Gastrocnemius medialis (tissue), 4 donors: ENCODE results near the gene MOB3B. TPM values are rescaled to one million over a fixed set of nuclear protein-coding genes. Genes with fewer than 3 reads are reported as not detected.

Experiments used
- ATAC-seq, 2 donors: fragments of 150-250 bp; one replicate each; pipeline ENCODE4 v1.9.1; 2016
- DNase-seq, 2 donors: peaks; one replicate each; pipeline ENCODE4 v3.0.0-alpha.2; 2019
- H3K27ac ChIP-seq, 4 donors: fragments of 200-600 bp; sonication (generic); 1 replicate in 1 of 4; 2 replicates in 3 of 4; pipeline ENCODE4 v1.5.1; 2016 to 2018; ENCODE audit warnings: mild to moderate bottlenecking in 2 of 4, moderate library complexity in 1 of 4
- H3K27me3 ChIP-seq, 3 donors: fragments of 200-600 bp; sonication (generic) in 2 of 3; 1 replicate in 1 of 3; 2 replicates in 2 of 3; pipeline versions ENCODE4 v1.5.1 to v1.6.0; 2016 to 2019; ENCODE audit warnings: mild to moderate bottlenecking in 1 of 3, moderate library complexity in 1 of 3
- H3K36me3 ChIP-seq, 2 donors: fragments of 200-600 bp; sonication (generic) in 1 of 2; one replicate each; pipeline ENCODE4 v1.5.1; 2017 to 2018
- H3K4me1 ChIP-seq, 2 donors: fragments of 200-600 bp; sonication (generic) in 1 of 2; one replicate each; pipeline ENCODE4 v1.5.1; 2016 to 2017; ENCODE audit warnings: mild to moderate bottlenecking in 2 of 2
- H3K4me3 ChIP-seq, 4 donors: fragments of 200-600 bp; sonication (generic) in 3 of 4; 1 replicate in 1 of 4; 2 replicates in 3 of 4; pipeline ENCODE4 v1.5.1; 2016 to 2019; ENCODE audit warnings: mild to moderate bottlenecking in 2 of 4
- H3K9me3 ChIP-seq, 3 donors: fragments of 200-600 bp; sonication (generic) in 2 of 3; 1 replicate in 1 of 3; 2 replicates in 2 of 3; pipeline ENCODE4 v1.5.1; 2016 to 2019
- POLR2A ChIP-seq, 2 donors: fragments of 450-650 bp; IDR thresholded peaks; one replicate each; pipeline ENCODE4 v1.6.1; 2017; ENCODE audit warnings: antibody characterized with exemption in 2 of 2, mild to moderate bottlenecking in 2 of 2, moderate library complexity in 2 of 2
- in situ Hi-C, 4 donors: fragments of 200-750 bp; cut with MboI; loops; one replicate each; pipeline versions ENCODE4 v1.15.0 to v1.8.0; 2017; ENCODE audit warnings: low sequenced_read_pairs in 4 of 4
- intact Hi-C: fragments of 100-400 bp; cut with DNase I; formaldehyde crosslinking; loops from one replicate; pipeline ENCODE4 v1.15.1; 2023; ENCODE audit warnings: low total_unique reads
- total RNA-seq, 4 donors: library from RNA; depleted of rRNA; stranded (reverse); fragments of >200 nt; gene quantifications; one replicate each; pipeline versions ENCODE4 v1.1.0 to v1.2.3, GENCODE V29; 2016
- TF ChIP-seq, protein P1 (sequence below), 5 experiments: fragments of 450-650 bp in 3 of 5; fragments of 200-600 bp in 2 of 5; sonication (generic) in 2 of 5; IDR thresholded peaks in 4 of 5; conservative IDR thresholded peaks in 1 of 5; 1 replicate in 4 of 5; 2 replicates in 1 of 5; pipeline ENCODE4 v1.5.1; 2016 to 2019; ENCODE audit warnings: antibody characterized with exemption in 5 of 5, mild to moderate bottlenecking in 3 of 5, moderate library complexity in 3 of 5

The MOB3B gene
- total RNA-seq, 4 donors from 2014 or later, result 3.4 to 16.3 (median 12.7) TPM

DNA sequence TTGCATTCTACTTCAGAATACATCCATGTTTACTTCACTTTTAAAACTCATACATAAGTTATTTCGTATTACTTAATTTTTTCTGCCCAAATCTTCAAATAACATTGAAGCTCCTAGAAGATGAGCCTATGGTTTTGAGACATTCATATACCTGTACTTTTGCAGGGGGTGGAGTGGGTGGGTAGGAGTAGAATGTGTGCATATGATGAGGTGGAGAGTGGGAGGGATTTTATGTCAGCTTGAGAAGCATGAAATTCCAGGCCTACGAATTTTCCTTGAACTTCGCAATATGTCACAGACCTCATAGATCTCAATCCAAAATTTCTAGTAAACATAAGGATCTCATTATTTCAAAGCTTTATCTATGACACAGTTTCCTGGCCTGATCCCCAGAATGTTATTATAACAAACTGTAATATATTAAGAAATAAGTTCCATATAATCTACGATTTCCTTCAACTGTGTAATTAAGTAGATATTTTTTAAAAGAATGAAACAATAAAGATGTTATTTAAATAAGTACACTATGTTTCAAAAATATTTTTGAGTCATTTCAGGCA lies 19.7 kb upstream of the MOB3B start:
- TF ChIP-seq, protein P1, sequence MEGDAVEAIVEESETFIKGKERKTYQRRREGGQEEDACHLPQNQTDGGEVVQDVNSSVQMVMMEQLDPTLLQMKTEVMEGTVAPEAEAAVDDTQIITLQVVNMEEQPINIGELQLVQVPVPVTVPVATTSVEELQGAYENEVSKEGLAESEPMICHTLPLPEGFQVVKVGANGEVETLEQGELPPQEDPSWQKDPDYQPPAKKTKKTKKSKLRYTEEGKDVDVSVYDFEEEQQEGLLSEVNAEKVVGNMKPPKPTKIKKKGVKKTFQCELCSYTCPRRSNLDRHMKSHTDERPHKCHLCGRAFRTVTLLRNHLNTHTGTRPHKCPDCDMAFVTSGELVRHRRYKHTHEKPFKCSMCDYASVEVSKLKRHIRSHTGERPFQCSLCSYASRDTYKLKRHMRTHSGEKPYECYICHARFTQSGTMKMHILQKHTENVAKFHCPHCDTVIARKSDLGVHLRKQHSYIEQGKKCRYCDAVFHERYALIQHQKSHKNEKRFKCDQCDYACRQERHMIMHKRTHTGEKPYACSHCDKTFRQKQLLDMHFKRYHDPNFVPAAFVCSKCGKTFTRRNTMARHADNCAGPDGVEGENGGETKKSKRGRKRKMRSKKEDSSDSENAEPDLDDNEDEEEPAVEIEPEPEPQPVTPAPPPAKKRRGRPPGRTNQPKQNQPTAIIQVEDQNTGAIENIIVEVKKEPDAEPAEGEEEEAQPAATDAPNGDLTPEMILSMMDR (IDR thresholded peaks at IDR 0.05 in 4 of 5, conservative IDR thresholded peaks at IDR 0.05 in 1 of 5), result no peak
- no peak for TF ChIP-seq POLR2A (IDR thresholded peaks at IDR 0.05)
- Histone ChIP-seq H3K4me3 (no peak overlapping the region), H3K9me3 (no peaks in the 10 kb centered on the region), H3K4me1 (peaks cover 12 to 21% of the 10 kb centered on the region in 2 donors), H3K27ac (no peak overlapping the region), H3K36me3 (peaks cover 0 to 42% of the 10 kb centered on the region in 2 donors), H3K27me3 (no peaks in the 10 kb centered on the region)
- in situ Hi-C loops, result loop anchor here in 3 of 4 donors (5.0 to 10.0 kb wide), 2 partner anchors 174 to 217 kb away; no protein-coding TSS in a partner anchor
- DNase-seq, result no peak
- intact Hi-C loops, result loop anchor here (2.0 to 10.0 kb wide), 3 partner anchors 24 to 602 kb away; partner anchors contain the start of genes C9orf72 and PLAA
- no peak for ATAC-seq

DNA sequence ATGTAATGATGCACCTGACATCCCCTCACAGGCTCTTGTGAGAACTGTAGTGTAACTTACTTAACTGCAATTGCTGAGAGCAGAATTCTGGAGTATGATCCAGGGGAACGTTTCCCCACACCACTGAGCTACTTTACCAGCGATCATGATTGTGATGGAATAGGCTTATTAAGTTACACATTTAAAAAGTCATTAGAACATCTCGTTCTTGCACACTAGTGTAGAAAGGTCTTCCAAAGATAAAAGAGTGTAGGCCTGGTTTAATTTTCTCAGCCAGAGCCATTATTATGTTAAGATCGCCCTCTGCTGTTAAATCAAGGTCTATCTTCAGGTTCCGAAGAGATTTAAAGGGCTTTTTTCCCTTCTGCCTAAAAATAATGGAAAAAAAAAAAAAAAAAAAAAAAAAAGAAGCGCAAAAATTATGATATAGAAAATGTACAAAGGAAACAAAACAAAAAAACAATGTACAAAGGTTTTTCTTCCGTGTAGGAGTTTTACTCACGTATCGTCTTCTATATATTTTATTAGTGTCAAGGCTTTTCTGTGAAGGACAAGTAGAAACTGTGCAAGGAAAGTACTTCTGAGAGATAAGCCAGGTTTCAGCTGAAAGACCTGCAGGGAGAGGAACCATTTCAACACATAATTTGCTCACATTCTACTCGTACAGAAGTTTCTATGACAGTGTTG lies 18.6 kb upstream of the MOB3B start:
- no peaks in the 10 kb centered on the region for H3K9me3 ChIP-seq
- no peaks in the 10 kb centered on the region for H3K27me3 ChIP-seq
- ATAC-seq (peak; percentile 95 to 96), DNase-seq (peak; percentile 51 to 69)
- intact Hi-C loops (loop anchor here (1.0 to 10.0 kb wide), 5 partner anchors 19 to 601 kb away; partner anchors contain the start of genes C9orf72, MOB3B and PLAA), in situ Hi-C loops (loop anchor here in 3 of 4 donors (5.0 to 10.0 kb wide), 2 partner anchors 173 to 216 kb away; no protein-coding TSS in a partner anchor)
- peaks cover 0 to 32% of the 10 kb centered on the region in 2 donors for H3K36me3 ChIP-seq
- peaks cover 14 to 24% of the 10 kb centered on the region in 2 donors for H3K4me1 ChIP-seq
- no peak overlapping the region for H3K4me3 ChIP-seq
- H3K27ac ChIP-seq, result peak overlapping the region; percentile 79 to 86 (median 84)
- TF ChIP-seq, protein P1 (IDR thresholded peaks at IDR 0.05 in 4 of 5, conservative IDR thresholded peaks at IDR 0.05 in 1 of 5), result peak; percentile 38 to 58 (median 54)
- peak in 1 of 2 donors; percentile 59 for TF ChIP-seq POLR2A (IDR thresholded peaks at IDR 0.05)

DNA sequence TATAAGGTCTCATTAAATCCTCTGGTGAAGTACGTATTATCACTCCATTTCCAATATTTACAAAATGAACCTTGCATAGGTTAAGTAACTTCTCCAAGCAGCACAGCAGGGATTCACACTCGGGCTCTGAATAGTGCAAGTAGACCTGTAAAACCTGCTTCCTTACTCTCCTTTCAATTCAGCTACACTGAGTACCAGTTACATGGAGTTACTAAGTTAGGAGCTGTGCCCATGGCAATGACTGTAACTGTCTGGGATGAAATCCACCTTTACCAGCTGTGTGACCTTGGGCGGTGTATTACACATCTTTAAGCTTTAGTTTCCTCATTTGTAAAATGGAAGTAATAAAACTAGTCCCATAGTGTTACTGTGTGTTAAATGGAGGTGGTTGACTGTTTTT lies 15.9 kb upstream of the MOB3B start:
- intact Hi-C loops, result loop anchor here (5.0 to 10.0 kb wide), 2 partner anchors 511 to 598 kb away; partner anchors contain the start of gene PLAA
- peaks cover 0 to 13% of the 10 kb centered on the region in 2 donors for H3K36me3 ChIP-seq
- ATAC-seq, result peak; percentile 88 to 89
- peaks cover 40 to 50% of the 10 kb centered on the region in 2 donors for H3K4me1 ChIP-seq
- no peak overlapping the region for H3K4me3 ChIP-seq
- DNase-seq, result peak in 1 of 2 donors; percentile 69
- H3K27ac ChIP-seq, result peak overlapping the region; percentile 20 to 86 (median 84)
- TF ChIP-seq POLR2A (IDR thresholded peaks at IDR 0.05), result peak in 1 of 2 donors; percentile 71
- TF ChIP-seq, protein P1 (IDR thresholded peaks at IDR 0.05 in 4 of 5, conservative IDR thresholded peaks at IDR 0.05 in 1 of 5), result no peak
- H3K27me3 ChIP-seq, result no peaks in the 10 kb centered on the region
- in situ Hi-C loops, result loop anchor here in 3 of 4 donors (5.0 to 10.0 kb wide), 2 partner anchors 171 to 213 kb away; no protein-coding TSS in a partner anchor
- H3K9me3 ChIP-seq, result no peaks in the 10 kb centered on the region

DNA sequence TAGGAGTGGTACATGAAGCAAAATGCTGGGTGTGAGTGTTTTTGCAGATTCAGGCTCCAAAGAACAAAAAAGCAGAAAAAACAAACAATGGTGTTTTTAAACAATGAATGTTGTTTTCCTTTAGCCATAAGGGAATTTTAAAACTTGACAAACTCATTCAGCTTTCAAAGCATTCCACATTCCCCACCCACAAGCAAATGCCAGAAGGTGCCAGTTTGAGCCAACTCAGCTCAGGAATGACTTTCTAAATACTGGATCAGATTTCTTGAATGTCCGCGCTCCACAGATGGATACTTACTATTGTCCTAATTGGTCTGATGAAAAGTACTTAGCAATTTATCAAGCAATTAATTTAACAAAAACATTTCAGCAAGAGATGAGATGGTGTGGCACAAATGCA lies 12.9 kb upstream of the MOB3B start:
- in situ Hi-C loops, result loop anchor here in 1 of 4 donors (10.0 kb wide), 1 partner anchor 168 kb away; no protein-coding TSS in a partner anchor
- H3K4me3 ChIP-seq, result no peak overlapping the region
- H3K9me3 ChIP-seq, result no peaks in the 10 kb centered on the region
- ATAC-seq, result no peak
- intact Hi-C loops, result loop anchor here (10.0 kb wide), 1 partner anchor 508 kb away; no protein-coding TSS in a partner anchor
- H3K4me1 ChIP-seq, result peaks cover 63 to 67% of the 10 kb centered on the region in 2 donors
- peak overlapping the region; percentile 86 to 92 (median 90) for H3K27ac ChIP-seq
- DNase-seq, result no peak
- no peaks in the 10 kb centered on the region for H3K27me3 ChIP-seq
- no peaks in the 10 kb centered on the region for H3K36me3 ChIP-seq
- TF ChIP-seq, protein P1 (IDR thresholded peaks at IDR 0.05 in 4 of 5, conservative IDR thresholded peaks at IDR 0.05 in 1 of 5), result no peak
- no peak for TF ChIP-seq POLR2A (IDR thresholded peaks at IDR 0.05)
